ENCODE results near the gene RFESD.
"Not testable (repeated sequence)": the region's sequence is repeated elsewhere in the genome, so short reads cannot be mapped to it uniquely, and the experiment has no call there.

The RFESD gene

DNA sequence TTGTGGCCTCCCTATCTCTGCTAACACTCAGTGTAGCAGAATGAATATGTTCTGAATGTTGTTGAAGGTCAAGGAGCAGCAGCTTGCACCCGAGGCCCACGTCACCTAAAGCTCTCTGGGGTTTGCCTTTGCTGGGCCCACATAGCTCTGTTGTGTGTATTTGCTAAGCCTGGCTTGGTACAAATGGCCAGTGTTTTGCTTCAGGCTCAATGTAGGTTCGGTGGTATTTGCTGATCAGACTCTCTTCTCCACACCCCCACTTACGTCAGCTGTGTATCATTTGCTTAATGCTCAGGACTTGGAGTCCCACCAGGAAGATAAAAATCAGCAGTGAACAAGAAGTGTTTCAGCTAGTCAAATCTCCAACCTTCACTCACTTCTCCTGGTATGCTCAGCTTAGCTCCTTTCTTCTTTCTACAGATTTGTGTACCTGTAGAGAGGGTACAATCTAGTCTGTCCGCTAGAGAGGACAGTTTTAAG, 4.8 kb upstream of the RFESD start:
- no peak overlapping the region for H3K27ac Mint-ChIP-seq
- H3K4me1 Mint-ChIP-seq (ENCODE audit: low read depth), result peaks cover 20% of the 10 kb centered on the region
- peaks cover 3% of the 10 kb centered on the region for H3K27me3 Mint-ChIP-seq
- no peaks in the 10 kb centered on the region for H3K36me3 Mint-ChIP-seq
- no peak overlapping the region for H3K4me3 Mint-ChIP-seq
- no peaks in the 10 kb centered on the region for H3K9me3 Mint-ChIP-seq (ENCODE audit: low read depth)

DNA sequence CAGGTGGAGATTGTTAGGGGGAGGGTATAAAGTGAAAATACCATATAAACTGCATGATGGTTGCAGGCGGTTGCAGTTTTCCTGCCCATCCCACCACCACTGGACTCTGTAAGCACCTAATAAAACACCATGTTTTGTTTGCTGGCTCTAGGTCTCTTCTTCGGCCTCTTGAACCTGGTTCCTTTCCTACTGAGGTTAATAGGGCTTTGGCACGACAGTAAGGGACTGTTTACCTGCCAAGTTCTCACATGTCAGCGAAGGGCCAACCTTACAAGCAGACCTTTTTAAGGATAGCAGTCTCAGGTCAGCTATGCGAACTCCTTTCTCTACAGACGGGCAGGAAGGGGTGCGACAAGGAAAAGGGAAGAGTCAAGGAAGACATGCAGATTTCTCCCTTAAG, 3.4 kb upstream of the RFESD start:
- H3K27ac Mint-ChIP-seq, result no peak overlapping the region
- H3K9me3 Mint-ChIP-seq (ENCODE audit: low read depth), result no peaks in the 10 kb centered on the region
- no peaks in the 10 kb centered on the region for H3K36me3 Mint-ChIP-seq
- H3K27me3 Mint-ChIP-seq, result peaks cover 3% of the 10 kb centered on the region
- H3K4me1 Mint-ChIP-seq (ENCODE audit: low read depth), result peaks cover 29% of the 10 kb centered on the region
- H3K4me3 Mint-ChIP-seq, result no peak overlapping the region

DNA sequence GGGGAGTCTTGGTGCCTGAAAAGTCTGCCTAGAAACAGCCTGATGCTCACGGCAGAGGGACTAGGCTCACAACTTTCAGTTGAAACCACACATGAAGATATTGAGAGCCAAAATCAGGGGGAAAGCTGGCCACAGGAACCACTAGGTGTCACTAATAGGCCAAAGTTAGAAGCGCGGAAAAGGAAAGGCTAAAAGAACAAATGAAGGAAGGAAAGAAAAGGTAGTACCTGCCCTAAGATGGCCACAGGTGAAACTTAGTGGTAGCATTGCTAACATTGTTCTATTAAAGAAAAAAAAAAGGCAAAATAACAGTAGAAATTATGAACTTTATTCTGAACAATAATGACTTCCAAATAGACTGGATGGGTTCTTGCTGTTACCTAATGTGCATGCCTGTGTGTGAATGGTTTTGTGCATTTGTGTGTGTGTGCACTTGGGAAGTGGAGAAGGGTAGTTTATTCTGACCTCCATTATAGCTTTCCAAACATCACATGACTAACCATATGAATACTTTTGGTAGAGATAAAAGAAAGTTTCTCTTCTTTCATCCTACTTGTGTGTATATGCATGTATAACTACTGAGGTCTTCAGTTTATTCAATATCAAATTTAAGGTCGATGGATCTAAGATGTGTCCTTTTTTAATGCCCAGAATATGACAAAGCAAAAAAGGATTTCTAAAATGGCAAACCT, 2.1 kb upstream of the RFESD start:
- H3K27ac Mint-ChIP-seq, result peak overlapping the region; percentile 78
- H3K9me3 Mint-ChIP-seq (ENCODE audit: low read depth), result no peaks in the 10 kb centered on the region
- peak overlapping the region; percentile 9 for H3K4me3 Mint-ChIP-seq
- no peaks in the 10 kb centered on the region for H3K27me3 Mint-ChIP-seq
- H3K36me3 Mint-ChIP-seq, result no peaks in the 10 kb centered on the region
- H3K4me1 Mint-ChIP-seq (ENCODE audit: low read depth), result peaks cover 39% of the 10 kb centered on the region

DNA sequence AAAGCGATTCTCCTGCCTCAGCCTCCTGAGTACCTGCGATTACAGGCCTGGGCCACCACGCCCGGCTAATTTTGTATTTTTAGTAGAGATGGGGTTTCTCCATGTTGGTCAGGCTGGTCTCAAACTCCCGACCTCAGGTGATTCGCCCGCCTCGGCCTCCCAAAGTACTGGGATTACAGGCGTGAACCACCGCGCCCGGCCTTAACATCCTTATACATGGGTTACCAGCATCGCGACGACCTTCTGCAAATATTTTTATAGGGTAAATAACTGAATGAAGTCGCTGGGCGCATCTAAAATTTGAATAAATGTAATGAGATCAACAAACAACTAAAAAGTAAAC, 380 bp upstream of the RFESD start:
- H3K27me3 Mint-ChIP-seq, result not testable (repeated sequence)

DNA sequence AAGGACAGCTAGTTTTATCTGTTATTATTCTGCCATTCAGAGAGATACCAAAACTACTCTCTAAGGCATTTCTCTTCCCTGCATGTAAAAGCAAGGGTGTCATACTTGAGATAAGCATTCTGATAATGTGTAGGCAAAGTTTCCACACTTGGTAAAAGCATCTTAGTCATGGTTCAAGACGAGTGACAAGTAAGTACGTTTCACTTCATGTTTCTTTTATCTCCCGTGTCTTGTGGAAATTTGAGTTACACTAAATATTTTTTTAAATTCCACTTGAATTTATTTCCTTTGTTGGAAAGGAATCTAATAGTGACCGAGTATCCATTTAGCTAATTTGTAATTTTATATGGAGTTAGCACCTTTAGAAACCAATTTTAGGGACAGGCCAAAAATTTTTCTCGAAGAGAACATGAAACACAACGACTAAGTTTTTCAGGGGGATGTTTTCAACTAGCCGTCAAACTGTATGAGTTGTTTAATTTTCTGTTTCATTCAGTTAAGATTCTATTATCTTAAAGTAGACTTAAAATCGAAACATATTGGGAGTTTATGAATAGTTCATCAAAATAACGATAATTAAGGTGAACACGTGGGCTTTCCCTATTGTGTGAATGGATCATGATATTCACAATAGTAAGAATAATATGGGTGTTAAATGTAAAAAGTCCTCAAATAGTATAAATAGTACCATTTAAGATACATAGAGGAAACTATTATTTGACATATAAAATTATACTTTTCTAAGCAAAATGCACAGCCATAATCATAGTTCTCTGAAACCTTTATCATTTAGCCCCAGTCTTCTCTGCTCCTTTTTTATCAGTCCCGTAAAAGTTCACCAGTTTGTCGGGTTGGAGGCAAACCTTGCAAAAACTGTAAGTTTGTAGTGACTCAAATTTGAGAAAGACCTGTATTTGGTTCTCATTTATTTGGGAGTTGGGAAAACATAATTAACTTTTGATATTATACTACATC, 1.6 kb downstream of the RFESD start:
- no peaks in the 10 kb centered on the region for H3K27me3 Mint-ChIP-seq
- H3K4me1 Mint-ChIP-seq (ENCODE audit: low read depth), result peaks cover 42% of the 10 kb centered on the region
- peaks cover 6% of the 10 kb centered on the region for H3K36me3 Mint-ChIP-seq
- peak overlapping the region; percentile 78 for H3K4me3 Mint-ChIP-seq
- H3K27ac Mint-ChIP-seq, result peak overlapping the region; percentile 93
- no peaks in the 10 kb centered on the region for H3K9me3 Mint-ChIP-seq (ENCODE audit: low read depth)

More for the DNA sequence above, 380 bp upstream of the RFESD start:
- not testable (repeated sequence) for H3K9me3 Mint-ChIP-seq (ENCODE audit: low read depth); H3K36me3 Mint-ChIP-seq
- Mint-ChIP-seq H3K27ac (peak overlapping the region; percentile 88), H3K4me1 (ENCODE audit: low read depth) (peaks cover 42% of the 10 kb centered on the region), H3K4me3 (peak overlapping the region; percentile 87)

DNA sequence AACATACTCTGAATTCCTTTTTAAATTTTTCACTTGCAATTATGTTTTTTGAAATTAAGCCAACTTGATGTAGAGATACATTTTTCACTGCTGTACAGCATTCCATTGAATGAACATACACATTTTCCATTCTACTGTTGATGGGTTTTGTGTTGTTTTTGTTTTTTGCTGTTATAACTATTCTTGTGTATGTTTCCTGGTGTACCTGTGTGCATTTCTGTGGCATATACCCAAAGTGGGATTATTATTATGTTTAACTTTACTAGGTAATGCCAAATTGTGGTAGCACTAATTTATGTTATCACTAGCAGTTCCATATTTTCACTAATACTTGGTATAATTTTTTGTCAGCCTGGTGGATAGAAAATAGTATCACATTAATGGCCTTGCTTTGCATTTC, 2.7 kb downstream of the RFESD start:
- H3K27me3 Mint-ChIP-seq, result no peaks in the 10 kb centered on the region
- peaks cover 6% of the 10 kb centered on the region for H3K36me3 Mint-ChIP-seq
- no peaks in the 10 kb centered on the region for H3K9me3 Mint-ChIP-seq (ENCODE audit: low read depth)
- peaks cover 38% of the 10 kb centered on the region for H3K4me1 Mint-ChIP-seq (ENCODE audit: low read depth)
- H3K4me3 Mint-ChIP-seq, result no peak overlapping the region
- peak overlapping the region; percentile 64 for H3K27ac Mint-ChIP-seq

DNA sequence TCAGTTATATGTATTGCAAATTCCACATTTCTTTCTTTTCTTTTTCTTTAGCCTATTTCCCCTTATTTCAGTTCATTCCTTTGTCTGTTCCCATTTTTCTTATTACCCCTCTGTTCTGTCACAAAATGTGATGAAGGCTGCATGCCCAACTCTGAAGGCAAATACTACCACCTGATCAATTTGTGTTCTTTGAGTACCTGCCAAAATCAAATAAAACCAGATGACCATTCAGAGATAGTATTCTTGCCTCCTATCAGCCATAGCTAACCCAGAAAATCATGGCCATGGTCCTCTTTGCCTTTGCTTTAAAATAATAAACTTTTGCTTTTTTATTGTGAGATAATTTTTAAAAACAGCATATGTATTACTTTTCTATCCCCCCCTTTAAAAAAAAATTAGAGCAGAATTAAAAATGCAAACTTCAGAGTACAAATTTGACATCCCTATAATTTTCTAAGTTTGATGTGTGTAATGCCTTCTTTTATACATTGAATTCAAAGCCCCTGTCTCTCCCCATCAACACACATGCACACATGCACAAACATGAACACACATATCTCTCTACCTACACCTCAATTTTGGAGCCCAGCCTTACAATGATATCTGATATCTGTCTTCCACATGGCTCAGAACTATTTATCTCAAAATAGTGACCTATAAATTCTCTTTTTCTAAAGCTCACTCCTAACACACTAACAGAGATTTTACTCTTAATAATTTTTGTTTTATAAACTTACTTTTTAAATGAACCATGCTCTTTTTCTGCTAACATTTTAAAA, 3.5 kb downstream of the RFESD start:
- H3K36me3 Mint-ChIP-seq, result peaks cover 6% of the 10 kb centered on the region
- H3K27me3 Mint-ChIP-seq, result no peaks in the 10 kb centered on the region
- peak overlapping the region; percentile 64 for H3K27ac Mint-ChIP-seq
- H3K4me3 Mint-ChIP-seq, result no peak overlapping the region
- peaks cover 32% of the 10 kb centered on the region for H3K4me1 Mint-ChIP-seq (ENCODE audit: low read depth)
- no peaks in the 10 kb centered on the region for H3K9me3 Mint-ChIP-seq (ENCODE audit: low read depth)

DNA sequence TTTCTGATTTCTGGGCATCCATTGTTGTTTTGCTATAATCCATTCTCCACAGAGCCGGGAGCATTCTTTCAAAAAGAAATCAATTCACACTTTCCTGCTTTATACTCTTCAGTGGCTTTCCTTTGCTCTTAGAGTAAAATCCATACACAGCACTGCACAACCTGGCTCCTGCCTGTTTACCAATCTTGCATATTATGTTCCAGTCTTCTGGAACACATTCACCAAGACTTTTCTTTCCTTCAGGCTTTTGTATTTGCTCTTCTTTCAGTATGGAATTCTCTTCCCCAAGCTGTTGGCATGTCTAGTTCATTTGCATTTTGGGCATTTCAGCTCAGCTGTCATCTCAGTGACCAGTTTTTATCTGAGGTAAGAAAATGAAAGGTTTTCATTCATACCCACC, 6.3 kb downstream of the RFESD start:
- H3K36me3 Mint-ChIP-seq, result peaks cover 6% of the 10 kb centered on the region
- H3K9me3 Mint-ChIP-seq (ENCODE audit: low read depth), result no peaks in the 10 kb centered on the region
- no peak overlapping the region for H3K4me3 Mint-ChIP-seq
- H3K4me1 Mint-ChIP-seq (ENCODE audit: low read depth), result peaks cover 18% of the 10 kb centered on the region
- H3K27me3 Mint-ChIP-seq, result no peaks in the 10 kb centered on the region
- no peak overlapping the region for H3K27ac Mint-ChIP-seq

DNA sequence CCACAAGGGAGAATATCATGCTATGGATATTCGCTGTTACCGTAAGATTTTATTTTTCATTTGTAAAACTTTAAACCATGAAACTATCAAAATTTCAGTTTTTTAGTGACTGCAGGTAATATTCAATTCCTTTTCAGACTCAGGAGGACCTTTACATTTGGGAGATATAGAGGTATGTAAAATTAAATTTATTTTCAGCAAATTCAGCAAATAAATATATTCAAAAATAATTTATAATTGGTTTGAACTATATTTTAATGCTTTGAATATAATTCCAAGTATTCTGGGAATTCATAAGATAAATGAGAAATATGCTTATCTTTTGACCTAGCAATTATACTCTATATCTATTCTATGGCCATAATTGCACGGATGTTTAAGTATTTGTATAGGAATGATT, 7.6 kb downstream of the RFESD start:
- Mint-ChIP-seq H3K4me3 (no peak overlapping the region), H3K27ac (no peak overlapping the region), H3K4me1 (ENCODE audit: low read depth) (peaks cover 7% of the 10 kb centered on the region), H3K9me3 (ENCODE audit: low read depth) (no peaks in the 10 kb centered on the region), H3K27me3 (no peaks in the 10 kb centered on the region), H3K36me3 (peaks cover 8% of the 10 kb centered on the region)

DNA sequence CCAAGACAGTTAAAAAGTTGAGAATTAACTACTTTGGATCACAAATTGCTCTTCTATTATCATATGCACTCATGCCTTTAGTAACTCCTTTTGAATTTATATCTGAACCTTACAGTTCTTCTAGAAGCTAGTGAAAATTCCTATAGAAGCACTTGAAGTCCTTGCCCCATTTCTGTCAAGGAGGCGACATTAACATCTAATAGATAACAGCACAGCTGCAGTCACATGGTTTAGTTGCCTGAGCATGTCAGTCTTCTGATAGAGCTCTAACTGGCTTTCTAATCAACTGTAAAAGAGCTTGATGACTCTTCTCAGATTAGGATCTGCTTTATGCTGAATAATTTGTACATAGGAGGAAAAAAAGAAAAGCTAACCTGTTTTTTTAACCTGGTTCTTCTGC, 9.0 kb downstream of the RFESD start:
- H3K9me3 Mint-ChIP-seq (ENCODE audit: low read depth), result no peaks in the 10 kb centered on the region
- no peak overlapping the region for H3K27ac Mint-ChIP-seq
- H3K4me1 Mint-ChIP-seq (ENCODE audit: low read depth), result no peaks in the 10 kb centered on the region

DNA sequence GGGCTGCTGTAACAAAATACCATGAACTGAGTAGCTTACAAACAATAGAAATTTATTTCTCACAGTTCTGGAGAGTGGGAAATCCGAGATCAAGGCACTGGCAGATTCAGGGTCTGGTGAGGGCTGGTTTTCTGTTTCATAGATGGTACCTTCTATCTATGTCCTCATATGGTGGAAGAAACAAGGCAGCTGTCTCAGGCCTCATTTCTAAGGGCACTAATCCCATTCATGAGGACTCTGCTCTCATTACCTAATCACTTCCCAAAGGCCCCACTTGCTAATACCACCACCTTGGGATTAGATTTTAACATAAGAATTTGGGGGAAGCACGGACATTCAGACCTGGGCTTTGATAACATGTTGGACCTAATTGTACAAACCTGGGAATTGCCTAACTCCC, 13.5 kb downstream of the RFESD start:
- peaks cover 2% of the 10 kb centered on the region for H3K36me3 Mint-ChIP-seq
- H3K4me3 Mint-ChIP-seq, result no peak overlapping the region
- H3K9me3 Mint-ChIP-seq (ENCODE audit: low read depth), result no peaks in the 10 kb centered on the region
- no peak overlapping the region for H3K27ac Mint-ChIP-seq
- peaks cover 1% of the 10 kb centered on the region for H3K4me1 Mint-ChIP-seq (ENCODE audit: low read depth)
- H3K27me3 Mint-ChIP-seq, result no peaks in the 10 kb centered on the region

More for the DNA sequence above, 9.0 kb downstream of the RFESD start:
- peaks cover 8% of the 10 kb centered on the region for H3K36me3 Mint-ChIP-seq
- no peaks in the 10 kb centered on the region for H3K27me3 Mint-ChIP-seq
- no peak overlapping the region for H3K4me3 Mint-ChIP-seq

DNA sequence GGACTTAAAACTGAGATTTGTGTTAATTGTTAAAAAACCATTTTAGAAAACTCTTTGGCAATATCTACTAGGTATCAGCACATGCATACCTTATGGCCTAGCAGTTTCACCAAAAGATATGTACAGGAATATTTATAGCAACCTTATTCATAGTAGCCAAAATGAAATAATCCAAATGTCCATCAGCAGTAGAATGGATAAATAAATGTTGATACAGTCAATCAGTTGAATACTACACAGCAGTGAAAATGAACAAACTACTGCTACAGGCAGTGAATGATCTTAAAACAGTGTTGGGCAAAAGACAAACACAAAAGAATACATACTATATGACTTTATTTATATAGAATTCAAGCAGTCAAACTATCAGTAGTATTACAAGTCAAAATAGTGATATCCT, 16.4 kb downstream of the RFESD start:
- no peak overlapping the region for H3K27ac Mint-ChIP-seq
- peaks cover 2% of the 10 kb centered on the region for H3K36me3 Mint-ChIP-seq
- H3K4me3 Mint-ChIP-seq, result no peak overlapping the region
- no peaks in the 10 kb centered on the region for H3K27me3 Mint-ChIP-seq
- H3K9me3 Mint-ChIP-seq (ENCODE audit: low read depth), result no peaks in the 10 kb centered on the region
- H3K4me1 Mint-ChIP-seq (ENCODE audit: low read depth), result peaks cover 1% of the 10 kb centered on the region

DNA sequence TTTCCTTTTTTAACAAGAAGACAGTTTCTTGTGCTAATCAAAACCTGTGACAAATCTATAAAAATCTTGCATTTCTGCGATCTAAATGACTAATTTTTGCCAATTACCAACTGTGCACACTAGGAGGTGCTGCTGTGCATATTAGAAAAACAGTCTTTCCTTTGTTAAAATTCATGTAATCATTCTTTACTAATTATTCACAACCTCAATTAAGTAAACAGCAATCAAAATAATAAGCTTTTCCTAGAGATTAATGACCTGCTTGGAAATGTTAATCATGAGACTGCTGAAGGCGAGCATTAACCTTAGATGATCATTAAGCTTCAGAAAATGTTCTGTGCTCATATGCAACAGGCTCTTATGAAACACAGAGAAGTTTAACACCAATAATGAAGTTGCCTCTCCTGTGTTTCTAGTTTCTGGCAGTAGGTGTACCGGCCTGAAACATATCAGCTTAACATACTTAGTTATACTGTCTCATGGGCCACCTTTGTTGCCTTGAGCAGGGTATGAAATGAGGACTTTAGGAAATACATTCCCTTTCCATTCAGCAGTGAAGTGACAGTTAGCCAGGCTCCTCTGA, 17.7 kb downstream of the RFESD start:
- no peaks in the 10 kb centered on the region for H3K27me3 Mint-ChIP-seq
- no peak overlapping the region for H3K4me3 Mint-ChIP-seq

DNA sequence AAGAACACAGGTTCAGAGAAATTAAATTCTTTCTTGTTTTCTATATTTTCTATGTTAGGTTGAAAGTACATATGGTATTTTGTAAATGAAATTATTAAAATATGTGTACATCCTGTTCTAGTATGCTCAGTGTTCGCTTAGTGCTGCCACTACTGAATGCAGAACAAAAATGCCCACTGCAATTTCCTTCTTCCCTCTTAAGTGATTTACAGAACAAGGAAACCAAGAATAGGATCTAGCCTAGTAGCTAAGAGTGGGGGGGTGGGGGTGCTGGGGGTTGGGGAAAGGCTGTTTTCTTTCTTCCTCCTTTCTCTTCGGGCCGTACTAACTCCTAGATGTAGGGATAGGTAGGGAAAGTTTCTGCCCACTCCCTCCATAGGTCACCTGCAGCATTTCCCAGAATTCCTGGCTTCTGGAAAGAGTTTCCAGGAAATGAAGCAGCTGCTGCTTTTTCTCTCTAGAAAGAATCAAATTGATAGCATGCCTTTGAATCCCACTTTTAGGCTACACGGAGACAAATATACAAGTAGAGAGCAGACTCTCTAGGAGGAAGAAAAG, 20.6 kb downstream of the RFESD start:
- Mint-ChIP-seq H3K4me1 (ENCODE audit: low read depth) (peaks cover 1% of the 10 kb centered on the region), H3K27me3 (no peaks in the 10 kb centered on the region), H3K27ac (no peak overlapping the region), H3K4me3 (no peak overlapping the region), H3K9me3 (ENCODE audit: low read depth) (no peaks in the 10 kb centered on the region), H3K36me3 (no peaks in the 10 kb centered on the region)

More for the DNA sequence above, 17.7 kb downstream of the RFESD start:
- H3K4me1 Mint-ChIP-seq (ENCODE audit: low read depth), result peaks cover 1% of the 10 kb centered on the region
- no peak overlapping the region for H3K27ac Mint-ChIP-seq
- no peaks in the 10 kb centered on the region for H3K9me3 Mint-ChIP-seq (ENCODE audit: low read depth)
- no peaks in the 10 kb centered on the region for H3K36me3 Mint-ChIP-seq

All from activated naive CD8-positive, alpha-beta T cell (primary cell).